Measurements from ENCODE around the gene TANC1. TPM values are rescaled to one million over a fixed set of nuclear protein-coding genes. Genes with fewer than 3 reads are reported as not detected.

The TANC1 gene
- polyA plus RNA-seq, 1 donor from 2014 or later: 0.37 TPM

DNA sequence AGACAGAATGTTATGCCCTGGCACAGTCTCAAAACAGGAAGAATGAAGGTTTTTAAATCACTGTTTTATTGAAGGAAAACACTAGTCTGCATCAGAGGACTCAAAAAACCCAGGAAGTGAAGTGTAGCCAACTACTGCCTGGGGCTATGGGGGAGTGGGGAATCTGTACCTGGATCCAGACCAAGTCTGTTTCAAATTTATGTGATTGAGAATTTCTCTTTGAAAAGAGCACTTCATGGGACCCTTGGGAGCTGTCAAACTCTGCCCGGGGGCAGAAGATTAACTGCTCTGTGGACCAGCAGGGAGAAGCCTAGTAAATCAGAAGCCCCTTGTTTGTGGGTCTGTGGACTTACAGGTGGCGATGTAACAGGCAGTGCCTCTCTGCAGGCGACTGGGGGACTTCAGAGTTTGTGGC, 45.3 kb upstream of the TANC1 start:
- H2AFZ ChIP-seq (ENCODE audit: low read depth, low read length): no peak overlapping the region
- no peak overlapping the region for H3K27ac ChIP-seq (ENCODE audit: low read length)
- no peaks in the 10 kb centered on the region for H3F3A ChIP-seq (ENCODE audit: insufficient read depth, low read length, poor library complexity, severe bottlenecking)
- TF ChIP-seq EP300 (conservative IDR thresholded peaks at IDR 0.05; ENCODE audit: poor library complexity, severe bottlenecking) (no peak), RAD21 (conservative IDR thresholded peaks at IDR 0.05) (no peak), EZH2 (IDR thresholded peaks at IDR 0.05; ENCODE audit: borderline replicate concordance, insufficient read depth, low read length, poor library complexity, severe bottlenecking) (no peak), TAF1 (IDR thresholded peaks at IDR 0.05; ENCODE audit: low read depth) (no peak), POLR2AphosphoS5 (IDR thresholded peaks at IDR 0.05) (no peak), SMC3 (conservative IDR thresholded peaks at IDR 0.05; ENCODE audit: poor library complexity) (no peak), MXI1 (conservative IDR thresholded peaks at IDR 0.05; ENCODE audit: poor library complexity, severe bottlenecking) (no peak)
- TF ChIP-seq, protein P1, sequence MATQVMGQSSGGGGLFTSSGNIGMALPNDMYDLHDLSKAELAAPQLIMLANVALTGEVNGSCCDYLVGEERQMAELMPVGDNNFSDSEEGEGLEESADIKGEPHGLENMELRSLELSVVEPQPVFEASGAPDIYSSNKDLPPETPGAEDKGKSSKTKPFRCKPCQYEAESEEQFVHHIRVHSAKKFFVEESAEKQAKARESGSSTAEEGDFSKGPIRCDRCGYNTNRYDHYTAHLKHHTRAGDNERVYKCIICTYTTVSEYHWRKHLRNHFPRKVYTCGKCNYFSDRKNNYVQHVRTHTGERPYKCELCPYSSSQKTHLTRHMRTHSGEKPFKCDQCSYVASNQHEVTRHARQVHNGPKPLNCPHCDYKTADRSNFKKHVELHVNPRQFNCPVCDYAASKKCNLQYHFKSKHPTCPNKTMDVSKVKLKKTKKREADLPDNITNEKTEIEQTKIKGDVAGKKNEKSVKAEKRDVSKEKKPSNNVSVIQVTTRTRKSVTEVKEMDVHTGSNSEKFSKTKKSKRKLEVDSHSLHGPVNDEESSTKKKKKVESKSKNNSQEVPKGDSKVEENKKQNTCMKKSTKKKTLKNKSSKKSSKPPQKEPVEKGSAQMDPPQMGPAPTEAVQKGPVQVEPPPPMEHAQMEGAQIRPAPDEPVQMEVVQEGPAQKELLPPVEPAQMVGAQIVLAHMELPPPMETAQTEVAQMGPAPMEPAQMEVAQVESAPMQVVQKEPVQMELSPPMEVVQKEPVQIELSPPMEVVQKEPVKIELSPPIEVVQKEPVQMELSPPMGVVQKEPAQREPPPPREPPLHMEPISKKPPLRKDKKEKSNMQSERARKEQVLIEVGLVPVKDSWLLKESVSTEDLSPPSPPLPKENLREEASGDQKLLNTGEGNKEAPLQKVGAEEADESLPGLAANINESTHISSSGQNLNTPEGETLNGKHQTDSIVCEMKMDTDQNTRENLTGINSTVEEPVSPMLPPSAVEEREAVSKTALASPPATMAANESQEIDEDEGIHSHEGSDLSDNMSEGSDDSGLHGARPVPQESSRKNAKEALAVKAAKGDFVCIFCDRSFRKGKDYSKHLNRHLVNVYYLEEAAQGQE (IDR thresholded peaks at IDR 0.05; ENCODE audit: borderline replicate concordance): no peak
- TF ChIP-seq, protein P2, sequence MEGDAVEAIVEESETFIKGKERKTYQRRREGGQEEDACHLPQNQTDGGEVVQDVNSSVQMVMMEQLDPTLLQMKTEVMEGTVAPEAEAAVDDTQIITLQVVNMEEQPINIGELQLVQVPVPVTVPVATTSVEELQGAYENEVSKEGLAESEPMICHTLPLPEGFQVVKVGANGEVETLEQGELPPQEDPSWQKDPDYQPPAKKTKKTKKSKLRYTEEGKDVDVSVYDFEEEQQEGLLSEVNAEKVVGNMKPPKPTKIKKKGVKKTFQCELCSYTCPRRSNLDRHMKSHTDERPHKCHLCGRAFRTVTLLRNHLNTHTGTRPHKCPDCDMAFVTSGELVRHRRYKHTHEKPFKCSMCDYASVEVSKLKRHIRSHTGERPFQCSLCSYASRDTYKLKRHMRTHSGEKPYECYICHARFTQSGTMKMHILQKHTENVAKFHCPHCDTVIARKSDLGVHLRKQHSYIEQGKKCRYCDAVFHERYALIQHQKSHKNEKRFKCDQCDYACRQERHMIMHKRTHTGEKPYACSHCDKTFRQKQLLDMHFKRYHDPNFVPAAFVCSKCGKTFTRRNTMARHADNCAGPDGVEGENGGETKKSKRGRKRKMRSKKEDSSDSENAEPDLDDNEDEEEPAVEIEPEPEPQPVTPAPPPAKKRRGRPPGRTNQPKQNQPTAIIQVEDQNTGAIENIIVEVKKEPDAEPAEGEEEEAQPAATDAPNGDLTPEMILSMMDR (IDR thresholded peaks at IDR 0.05; ENCODE audit: poor library complexity, severe bottlenecking): no peak
- no peaks in the 10 kb centered on the region for H3K9me3 ChIP-seq (ENCODE audit: low read length)
- no peaks in the 10 kb centered on the region for H3K36me3 ChIP-seq (ENCODE audit: insufficient read depth, low read length)
- no peak overlapping the region for H3K4me3 ChIP-seq (ENCODE audit: low read length)
- H3K79me2 ChIP-seq (replicated peaks; ENCODE audit: insufficient read depth, low read length): no peaks in the 10 kb centered on the region
- H3K9ac ChIP-seq (ENCODE audit: low read length): no peak overlapping the region
- no peak overlapping the region for H3K4me2 ChIP-seq (ENCODE audit: low read length)
- H3K27me3 ChIP-seq (ENCODE audit: insufficient read depth, low read depth, low read length): no peaks in the 10 kb centered on the region
- H3K9me2 ChIP-seq (ENCODE audit: insufficient read depth, low read length): no peaks in the 10 kb centered on the region
- H4K20me1 ChIP-seq (ENCODE audit: insufficient read depth): no peaks in the 10 kb centered on the region

DNA sequence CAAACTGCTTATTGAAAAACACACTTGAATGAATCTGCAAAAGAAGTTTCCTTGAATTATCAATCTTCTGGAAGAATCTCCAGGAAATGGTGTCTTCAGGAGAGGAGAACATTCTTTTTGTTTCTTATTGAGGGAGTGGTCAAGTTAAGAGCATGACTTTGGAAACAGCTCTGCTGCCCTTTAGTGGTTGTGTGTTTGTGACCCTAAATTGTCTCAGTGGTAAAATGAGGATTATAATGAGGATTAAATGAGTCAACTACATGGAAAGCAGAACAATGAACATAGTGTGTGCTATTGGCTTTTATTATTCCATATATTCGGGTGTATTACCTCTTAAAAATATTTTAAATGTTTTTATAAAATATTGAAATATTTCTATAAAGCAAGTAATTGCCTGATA, 44.8 kb upstream of the TANC1 start:
- no peaks in the 10 kb centered on the region for H3F3A ChIP-seq (ENCODE audit: insufficient read depth, low read length, poor library complexity, severe bottlenecking)
- H3K27ac ChIP-seq (ENCODE audit: low read length): no peak overlapping the region
- no peak for TF ChIP-seq EZH2 (IDR thresholded peaks at IDR 0.05; ENCODE audit: borderline replicate concordance, insufficient read depth, low read length, poor library complexity, severe bottlenecking)
- TF ChIP-seq, protein P1 (IDR thresholded peaks at IDR 0.05; ENCODE audit: borderline replicate concordance): no peak
- TF ChIP-seq RAD21 (conservative IDR thresholded peaks at IDR 0.05): no peak
- TF ChIP-seq POLR2AphosphoS5 (IDR thresholded peaks at IDR 0.05): no peak
- no peak for TF ChIP-seq MXI1 (conservative IDR thresholded peaks at IDR 0.05; ENCODE audit: poor library complexity, severe bottlenecking)
- TF ChIP-seq EP300 (conservative IDR thresholded peaks at IDR 0.05; ENCODE audit: poor library complexity, severe bottlenecking): no peak
- TF ChIP-seq TAF1 (IDR thresholded peaks at IDR 0.05; ENCODE audit: low read depth): no peak
- TF ChIP-seq, protein P2 (IDR thresholded peaks at IDR 0.05; ENCODE audit: poor library complexity, severe bottlenecking): no peak
- no peak for TF ChIP-seq SMC3 (conservative IDR thresholded peaks at IDR 0.05; ENCODE audit: poor library complexity)
- no peak overlapping the region for H2AFZ ChIP-seq (ENCODE audit: low read depth, low read length)
- H3K9me3 ChIP-seq (ENCODE audit: low read length): no peaks in the 10 kb centered on the region
- H4K20me1 ChIP-seq (ENCODE audit: insufficient read depth): no peaks in the 10 kb centered on the region
- H3K36me3 ChIP-seq (ENCODE audit: insufficient read depth, low read length): no peaks in the 10 kb centered on the region
- H3K9ac ChIP-seq (ENCODE audit: low read length): no peak overlapping the region
- no peaks in the 10 kb centered on the region for H3K27me3 ChIP-seq (ENCODE audit: insufficient read depth, low read depth, low read length)
- no peaks in the 10 kb centered on the region for H3K9me2 ChIP-seq (ENCODE audit: insufficient read depth, low read length)
- no peak overlapping the region for H3K4me3 ChIP-seq (ENCODE audit: low read length)
- H3K79me2 ChIP-seq (replicated peaks; ENCODE audit: insufficient read depth, low read length): no peaks in the 10 kb centered on the region
- H3K4me2 ChIP-seq (ENCODE audit: low read length): no peak overlapping the region

Measured in neural cell (in vitro differentiated cells).